Parathyroid adenoma (tissue), 2 donors: ENCODE data around the gene SERTAD3.
"Not testable (repeated sequence)": the region's sequence is repeated elsewhere in the genome, so short reads cannot be mapped to it uniquely, and the experiment has no call there.

Experiments used
- H2AFZ ChIP-seq: fragments of 300-600 bp; sonication (generic); one replicate; pipeline ENCODE4 v1.7.0; 2017; ENCODE audit warnings: antibody characterized with exemption, mild to moderate bottlenecking
- H3K27ac ChIP-seq: fragments of 300-600 bp; sonication (generic); one replicate; pipeline ENCODE4 v1.7.0; 2017
- H3K27me3 ChIP-seq: fragments of 300-600 bp; sonication (generic); one replicate; pipeline ENCODE4 v1.7.0; 2017; ENCODE audit warnings: low read length; ENCODE audit not compliant: control insufficient read depth, insufficient read depth
- H3K36me3 ChIP-seq: fragments of 300-600 bp; sonication (generic); one replicate; pipeline ENCODE4 v1.7.0; 2017; ENCODE audit warnings: low read length; ENCODE audit not compliant: control insufficient read depth, insufficient read depth
- H3K4me1 ChIP-seq: fragments of 300-600 bp; sonication (generic); one replicate; pipeline ENCODE4 v1.7.0; 2017; ENCODE audit warnings: control low read depth
- H3K4me2 ChIP-seq: fragments of 300-600 bp; sonication (generic); one replicate; pipeline ENCODE4 v1.7.0; 2017; ENCODE audit warnings: low read length
- H3K4me3 ChIP-seq: fragments of 300-600 bp; sonication (generic); one replicate; pipeline ENCODE4 v1.7.0; 2017; ENCODE audit warnings: low read depth, low read length
- H3K79me2 ChIP-seq: fragments of 300-600 bp; sonication (generic); one replicate; pipeline ENCODE4 v1.7.0; 2017; ENCODE audit warnings: control low read depth
- H3K9ac ChIP-seq: fragments of 300-600 bp; sonication (generic); one replicate; pipeline ENCODE4 v1.7.0; 2017; ENCODE audit warnings: mild to moderate bottlenecking
- H3K9me3 ChIP-seq: fragments of 300-600 bp; sonication (generic); one replicate; pipeline ENCODE4 v1.7.0; 2017; ENCODE audit warnings: low read length; ENCODE audit not compliant: control insufficient read depth
- CTCF ChIP-seq: fragments of 300-600 bp; sonication (generic); IDR thresholded peaks from one replicate; pipeline ENCODE4 v1.7.0; 2017; ENCODE audit warnings: antibody characterized with exemption, mild to moderate bottlenecking
- donor health status: primary hyperparathyroidism.

Gene SERTAD3

GRCh38 chr19:40444000-40444824 is at the start of gene SERTAD3:
Gene SERTAD3, minus strand, starts transcription at chr19:40444335. Its CDS starts 2,255 bp downstream, at chr19:40442080.
- peaks cover 24% of the 10 kb centered on the region for H3K4me1 ChIP-seq
- peak within 1 kb of the TSS; percentile 98 for H3K4me3 ChIP-seq
- peak within 1 kb of the TSS; percentile 98 for H3K27ac ChIP-seq
- TF ChIP-seq CTCF, result peak; percentile 16
- peak within 1 kb of the TSS; percentile 90 for H3K4me2 ChIP-seq
- H3K9me3 ChIP-seq, result no peaks in the 10 kb centered on the region
- no peaks in the 10 kb centered on the region for H3K36me3 ChIP-seq
- peak within 1 kb of the TSS; percentile 82 for H2AFZ ChIP-seq
- H3K9ac ChIP-seq, result peak within 1 kb of the TSS; percentile 90
- peaks cover 6% of the 10 kb centered on the region for H3K79me2 ChIP-seq
- no peaks in the 10 kb centered on the region for H3K27me3 ChIP-seq

- H3K4me3 ChIP-seq, result no peak overlapping the region
- no peaks in the 10 kb centered on the region for H3K79me2 ChIP-seq
- H3K27me3 ChIP-seq, result no peaks in the 10 kb centered on the region
- no peaks in the 10 kb centered on the region for H3K4me1 ChIP-seq
- TF ChIP-seq CTCF, result no peak
- no peaks in the 10 kb centered on the region for H3K9me3 ChIP-seq
- no peak overlapping the region for H2AFZ ChIP-seq
- H3K36me3 ChIP-seq, result no peaks in the 10 kb centered on the region
- H3K27ac ChIP-seq, result no peak overlapping the region
- no peak overlapping the region for H3K4me2 ChIP-seq
- H3K9ac ChIP-seq, result no peak overlapping the region
Measured at GRCh38 chr19:40493778-40494177, 49.6 kb upstream of the SERTAD3 start.

- no peaks in the 10 kb centered on the region for H3K9me3 ChIP-seq
Measured at GRCh38 chr19:40492274-40492673, 48.1 kb upstream of the SERTAD3 start.

GRCh38 chr19:40489882-40490230 is 45.7 kb upstream of the SERTAD3 start:
- Histone ChIP-seq H3K4me2 (no peak overlapping the region), H3K9me3 (no peaks in the 10 kb centered on the region), H3K27me3 (no peaks in the 10 kb centered on the region), H3K4me3 (no peak overlapping the region), H3K4me1 (no peaks in the 10 kb centered on the region), H3K36me3 (no peaks in the 10 kb centered on the region), H2AFZ (no peak overlapping the region), H3K27ac (no peak overlapping the region), H3K9ac (no peak overlapping the region), H3K79me2 (no peaks in the 10 kb centered on the region)
- no peak for TF ChIP-seq CTCF

More at GRCh38 chr19:40492274-40492673, 48.1 kb upstream of the SERTAD3 start:
- Histone ChIP-seq H2AFZ (no peak overlapping the region), H3K4me1 (no peaks in the 10 kb centered on the region), H3K4me2 (no peak overlapping the region), H3K27me3 (no peaks in the 10 kb centered on the region), H3K4me3 (no peak overlapping the region), H3K27ac (no peak overlapping the region), H3K9ac (no peak overlapping the region), H3K79me2 (no peaks in the 10 kb centered on the region), H3K36me3 (no peaks in the 10 kb centered on the region)
- TF ChIP-seq CTCF, result no peak

GRCh38 chr19:40486017-40486416 is 41.9 kb upstream of the SERTAD3 start:
- Histone ChIP-seq H3K27me3 (no peaks in the 10 kb centered on the region), H3K79me2 (no peaks in the 10 kb centered on the region), H3K4me3 (no peak overlapping the region), H3K9me3 (no peaks in the 10 kb centered on the region), H3K4me2 (no peak overlapping the region), H2AFZ (no peak overlapping the region), H3K9ac (no peak overlapping the region), H3K4me1 (no peaks in the 10 kb centered on the region), H3K36me3 (no peaks in the 10 kb centered on the region), H3K27ac (no peak overlapping the region)
- TF ChIP-seq CTCF, result no peak

GRCh38 chr19:40475878-40476644 is 31.9 kb upstream of the SERTAD3 start:
- H3K9ac ChIP-seq, H3K79me2 ChIP-seq, H2AFZ ChIP-seq, H3K4me2 ChIP-seq, H3K9me3 ChIP-seq, H3K36me3 ChIP-seq, H3K27ac ChIP-seq, H3K4me1 ChIP-seq, H3K4me3 ChIP-seq, H3K27me3 ChIP-seq: not testable (repeated sequence)
